OCI-LY3 (cell line): Measurements from ENCODE around the gene ARHGEF10L.

ENCODE experiments used
- CTCF ChIP-seq: fragments of 200-600, 300-600 bp; sonication (generic); IDR thresholded peaks from 2 replicates; pipeline ENCODE4 v1.5.1; 2014; ENCODE audit warnings: antibody characterized with exemption, low read length, low read depth
- EZH2phosphoT487 ChIP-seq: fragments of 200-600 bp; shearing (Covaris generic); IDR thresholded peaks from 2 replicates; pipeline ENCODE4 v1.6.1; 2018; ENCODE audit warnings: antibody characterized with exemption, mixed run types, low read depth

GRCh38 chr1:17746920-17747319 is 207.4 kb downstream of the ARHGEF10L start:
- TF ChIP-seq CTCF (no peak), EZH2phosphoT487 (no peak)
